Diencephalon (tissue), 1 donor: ENCODE data around the gene LCN6. TPM values are rescaled to one million over a fixed set of nuclear protein-coding genes. Genes with fewer than 3 reads are reported as not detected.

Source experiments
- small RNA-seq: library from RNA; depleted of rRNA; stranded (forward); fragments of <200 nt; gene quantifications from one replicate; pipeline ENCODE3, GENCODE V24; 2014
- total RNA-seq: library from RNA; depleted of rRNA; stranded (reverse); fragments of >200 nt; gene quantifications from one replicate; pipeline ENCODE4 v1.2.3, GENCODE V29; 2014

Gene LCN6
- total RNA-seq = not detected

DNA sequence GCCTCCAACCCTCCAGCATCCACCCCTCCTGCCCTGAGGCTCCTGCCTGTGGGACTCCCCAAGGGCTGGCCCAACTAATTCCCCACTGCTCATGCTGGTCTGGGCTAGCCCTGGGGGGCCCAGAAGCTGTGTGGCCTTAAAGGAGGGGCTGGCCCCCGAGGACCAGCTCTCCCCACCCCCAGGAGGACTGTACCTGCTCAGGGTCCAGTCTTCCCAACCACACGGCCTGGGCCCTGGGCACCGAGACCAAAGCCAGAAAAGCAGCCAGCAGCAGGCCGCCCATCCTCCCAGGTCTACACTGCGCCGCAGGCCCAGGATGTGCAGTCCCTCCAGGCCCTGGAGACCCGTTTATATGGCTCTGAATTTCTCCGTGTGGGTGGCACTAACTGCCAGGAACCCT is at the start of gene LCN6:
Gene LCN6, minus strand, starts transcription at position 325 of the 400 bp plus-strand sequence. Its CDS starts 42 bp downstream, at position 283.

GRCh38 chr9:136796238-136796774 is 48.0 kb upstream of the LCN6 start, which contains the start of gene CCDC183:
Gene CCDC183, plus strand, starts transcription at chr9:136796338. Its CDS starts 60 bp downstream, at chr9:136796398.

DNA sequence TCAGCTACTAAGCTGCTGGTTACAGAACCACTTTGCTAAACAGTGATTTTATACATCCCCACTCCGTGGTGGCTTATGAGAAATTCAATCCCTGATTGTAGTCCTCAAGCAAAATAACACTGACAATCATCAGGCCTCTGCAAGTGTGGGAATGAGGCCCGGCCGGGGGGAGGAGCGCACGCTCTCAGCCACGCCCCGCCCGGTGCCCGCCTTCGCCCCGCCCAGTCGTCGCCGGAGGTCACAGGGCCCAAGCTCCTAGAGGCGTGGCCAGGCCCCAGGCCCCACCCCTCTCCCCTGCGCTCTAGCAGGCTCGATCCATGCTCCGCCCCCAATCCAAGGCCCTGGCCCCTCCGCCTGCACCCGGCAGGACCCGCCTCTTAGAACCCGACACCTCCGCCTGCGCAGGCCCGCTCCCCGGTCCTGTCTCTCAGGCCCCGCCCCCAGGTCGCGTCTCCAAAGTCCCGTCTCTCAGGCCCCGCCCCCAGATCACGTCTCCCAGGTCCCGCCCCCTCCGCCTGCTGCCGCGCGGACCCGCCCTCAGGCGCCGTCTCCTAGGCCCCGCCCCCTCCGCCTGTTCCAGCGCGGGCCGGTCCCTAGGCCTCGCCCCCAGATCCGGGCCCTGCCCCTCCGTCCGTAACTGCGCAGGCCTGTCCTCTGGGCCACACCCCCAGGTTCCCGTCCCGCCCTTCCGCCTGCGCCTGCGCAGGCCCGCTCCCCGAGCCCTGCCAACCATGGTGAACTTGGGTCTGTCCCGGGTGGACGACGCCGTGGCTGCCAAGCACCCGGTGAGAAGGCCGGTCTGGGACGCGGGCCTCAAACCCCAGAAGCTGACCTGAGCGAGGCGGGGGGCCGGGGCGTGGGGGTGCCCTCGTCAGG is 42.6 kb upstream of the LCN6 start, which contains the start of gene TMEM141:
Gene TMEM141, plus strand, starts transcription at position 705 of the 876 bp plus-strand sequence. Its CDS starts 27 bp downstream, at position 732.

GRCh38 chr9:136764301-136764891 is 16.1 kb upstream of the LCN6 start, which contains the start of gene LCN15:
Gene LCN15, minus strand, starts transcription at chr9:136764518. Its CDS starts 30 bp downstream, at chr9:136764488.

GRCh38 chr9:136742591-136743391 is 5.5 kb downstream of the LCN6 start, which contains the start of gene LCN10:
Gene LCN10, minus strand, starts transcription at chr9:136742940. Its CDS starts 37 bp downstream, at chr9:136742903.

DNA sequence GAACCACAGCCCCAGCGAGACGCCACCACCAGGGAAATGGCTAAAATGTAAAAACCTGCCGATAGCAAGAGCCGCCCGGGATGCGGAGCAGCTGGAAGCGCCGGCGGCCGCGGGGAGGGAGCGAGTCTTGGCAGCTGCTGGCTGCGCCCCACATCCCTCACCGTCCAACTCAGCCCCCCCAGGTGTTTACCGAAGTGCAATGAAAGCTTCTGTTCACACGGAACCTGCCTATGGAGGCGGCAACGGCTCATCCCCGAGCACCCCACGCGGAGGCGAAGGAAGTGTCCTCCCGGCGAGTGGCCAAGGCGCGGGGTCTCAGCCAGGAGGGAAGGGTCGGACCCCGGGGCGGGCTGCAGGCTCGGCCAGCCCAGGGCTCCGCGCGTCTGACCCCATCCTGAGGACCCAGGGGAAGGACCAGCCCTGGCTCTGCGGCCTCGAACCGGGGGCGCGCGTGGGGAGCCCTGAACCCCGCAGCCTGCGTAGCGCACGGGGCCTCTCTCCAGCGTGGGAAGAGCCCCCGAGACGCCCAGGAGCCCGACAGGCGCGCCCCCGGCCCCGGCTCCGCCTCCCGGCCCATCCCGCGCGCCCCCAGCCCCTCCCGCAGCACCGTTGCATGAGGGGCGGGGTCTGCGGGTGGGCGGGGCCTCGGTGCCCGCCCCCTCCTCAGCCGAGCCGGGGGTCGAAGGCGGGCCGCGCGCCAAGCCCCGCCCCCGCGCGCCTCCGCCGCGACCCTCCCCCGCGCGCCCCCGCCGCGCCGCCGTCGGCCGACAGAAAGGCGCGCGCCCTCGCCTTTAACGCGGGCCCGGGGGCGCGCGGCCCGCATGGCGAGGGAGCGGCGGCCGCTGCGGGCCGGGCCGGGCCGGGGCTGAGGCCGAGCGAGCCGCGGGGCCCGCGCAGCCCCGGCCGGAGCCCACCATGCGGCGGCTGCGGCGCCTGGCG is 36.3 kb downstream of the LCN6 start, which contains the start of gene DIPK1B:
Gene DIPK1B, plus strand, starts transcription at position 822 of the 939 bp plus-strand sequence. Its CDS starts 94 bp downstream, at position 916.

Small RNA genes within 50 kb of the gene (small RNA-seq; reads per million reads assigned to genes)
- gene ATP6V1G1P3 (not detected), gene MIR6722 (not detected)

Other genes with a start within 250 kb of the LCN6 start
- gene NOTCH1, start 202.5 kb downstream of the LCN6 start, total RNA-seq = 41.3 TPM
- 20.3 TPM for gene EGFL7, start 85.6 kb downstream of the LCN6 start, total RNA-seq
- gene AGPAT2, start 61.1 kb downstream of the LCN6 start, total RNA-seq = 3.5 TPM
- gene DIPK1B, start 36.0 kb downstream of the LCN6 start, total RNA-seq = 37.4 TPM
- not detected for gene LCN10, start 5.6 kb downstream of the LCN6 start, total RNA-seq
- not detected for gene LCN8, start 9.7 kb upstream of the LCN6 start, total RNA-seq
- gene LCN15, start 16.0 kb upstream of the LCN6 start, total RNA-seq = not detected
- 27.7 TPM for gene TMEM141, start 42.8 kb upstream of the LCN6 start, total RNA-seq
- 2.5 TPM for gene CCDC183, start 47.8 kb upstream of the LCN6 start, total RNA-seq
- gene RABL6, start 59.4 kb upstream of the LCN6 start, total RNA-seq = 35.8 TPM
- 2.8 TPM for gene AJM1, start 94.0 kb upstream of the LCN6 start, total RNA-seq
- 99.7 TPM for gene PHPT1, start 100.9 kb upstream of the LCN6 start, total RNA-seq
- gene MAMDC4, start 103.8 kb upstream of the LCN6 start, total RNA-seq = 2.8 TPM
- gene EDF1, start 117.8 kb upstream of the LCN6 start, total RNA-seq = 124 TPM
- gene TRAF2, start 138.0 kb upstream of the LCN6 start, total RNA-seq = 10.1 TPM
- gene FBXW5, start 196.2 kb upstream of the LCN6 start, total RNA-seq = 63.9 TPM
- gene C8G, start 196.7 kb upstream of the LCN6 start, total RNA-seq = not detected
- gene LCN12, start 203.7 kb upstream of the LCN6 start, total RNA-seq = 0.46 TPM
- 93.2 TPM for gene PTGDS, start 229.0 kb upstream of the LCN6 start, total RNA-seq
- 1.2 TPM for gene LCNL1, start 234.5 kb upstream of the LCN6 start, total RNA-seq
- 14.1 TPM for gene PAXX, start 243.9 kb upstream of the LCN6 start, total RNA-seq
- not detected for gene CLIC3, start 248.0 kb upstream of the LCN6 start, total RNA-seq